ENCODE measurements around the gene CTF1. TPM values are rescaled to one million over a fixed set of nuclear protein-coding genes. Genes with fewer than 3 reads are reported as not detected.

The CTF1 gene
- total RNA-seq, 1 experiment from 2014 or later: 1.4 TPM

DNA sequence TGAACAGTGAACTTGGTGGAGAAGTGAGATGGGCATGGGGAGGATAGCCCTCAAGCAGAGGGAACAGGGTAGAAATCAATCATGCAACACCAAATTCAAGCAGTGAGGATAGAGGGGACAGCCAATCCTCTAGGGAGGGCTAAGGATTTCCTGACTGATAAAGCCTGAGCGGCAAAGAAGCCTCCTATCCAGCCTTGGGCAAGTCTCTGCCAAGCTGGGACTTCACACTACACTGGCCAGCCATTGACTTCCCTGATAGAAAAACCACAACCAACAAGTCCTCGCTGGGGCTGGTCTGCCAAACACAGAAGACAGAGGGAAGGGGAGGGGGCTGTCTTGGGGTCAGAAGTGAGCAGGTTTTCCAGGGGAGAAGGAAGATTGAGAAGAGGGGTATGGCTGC, 24.5 kb downstream of the CTF1 start:
- H3K9ac ChIP-seq (ENCODE audit: low read length): no peak overlapping the region
- H2AFZ ChIP-seq (ENCODE audit: low read depth, low read length, poor library complexity, severe bottlenecking): no peak overlapping the region
- DNase-seq (ENCODE audit: low read depth, low spot score) (no peak), ATAC-seq (no peak)
- H3K9me3 ChIP-seq (ENCODE audit: control insufficient read depth in 1 of 2, insufficient read depth in 1 of 2, low read depth in 1 of 2, low read length in 2 of 2): no peaks in the 10 kb centered on the region
- no peaks in the 10 kb centered on the region for H3K9me2 ChIP-seq (ENCODE audit: insufficient read depth)
- TF ChIP-seq EZH2phosphoT487 (IDR thresholded peaks at IDR 0.05; ENCODE audit: borderline replicate concordance) (no peak), TCF7L2 (IDR thresholded peaks at IDR 0.05; ENCODE audit: borderline replicate concordance, extremely low read depth, insufficient read depth, insufficient read length) (no peak), POLR2AphosphoS5 (IDR thresholded peaks at IDR 0.05; ENCODE audit: low read depth, low read length) (no peak), EZH2 (IDR thresholded peaks at IDR 0.05) (no peak), SIN3A (IDR thresholded peaks at IDR 0.05; ENCODE audit: low read depth) (no peak), CEBPB (IDR thresholded peaks at IDR 0.05; ENCODE audit: low read depth) (no peak), ZNF274 (IDR thresholded peaks at IDR 0.05; ENCODE audit: low read depth, low read length) (no peak), MAX (IDR thresholded peaks at IDR 0.05) (no peak), RAD21 (IDR thresholded peaks at IDR 0.05; ENCODE audit: low read depth) (no peak), FOSL1 (IDR thresholded peaks at IDR 0.05; ENCODE audit: low read depth) (no peak), SP1 (IDR thresholded peaks at IDR 0.05; ENCODE audit: low read depth) (no peak)
- TF ChIP-seq, protein P1, sequence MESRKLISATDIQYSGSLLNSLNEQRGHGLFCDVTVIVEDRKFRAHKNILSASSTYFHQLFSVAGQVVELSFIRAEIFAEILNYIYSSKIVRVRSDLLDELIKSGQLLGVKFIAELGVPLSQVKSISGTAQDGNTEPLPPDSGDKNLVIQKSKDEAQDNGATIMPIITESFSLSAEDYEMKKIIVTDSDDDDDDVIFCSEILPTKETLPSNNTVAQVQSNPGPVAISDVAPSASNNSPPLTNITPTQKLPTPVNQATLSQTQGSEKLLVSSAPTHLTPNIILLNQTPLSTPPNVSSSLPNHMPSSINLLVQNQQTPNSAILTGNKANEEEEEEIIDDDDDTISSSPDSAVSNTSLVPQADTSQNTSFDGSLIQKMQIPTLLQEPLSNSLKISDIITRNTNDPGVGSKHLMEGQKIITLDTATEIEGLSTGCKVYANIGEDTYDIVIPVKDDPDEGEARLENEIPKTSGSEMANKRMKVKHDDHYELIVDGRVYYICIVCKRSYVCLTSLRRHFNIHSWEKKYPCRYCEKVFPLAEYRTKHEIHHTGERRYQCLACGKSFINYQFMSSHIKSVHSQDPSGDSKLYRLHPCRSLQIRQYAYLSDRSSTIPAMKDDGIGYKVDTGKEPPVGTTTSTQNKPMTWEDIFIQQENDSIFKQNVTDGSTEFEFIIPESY (IDR thresholded peaks at IDR 0.05; ENCODE audit: extremely low read depth, insufficient replicate concordance, low read length): no peak
- TF ChIP-seq, protein P2, sequence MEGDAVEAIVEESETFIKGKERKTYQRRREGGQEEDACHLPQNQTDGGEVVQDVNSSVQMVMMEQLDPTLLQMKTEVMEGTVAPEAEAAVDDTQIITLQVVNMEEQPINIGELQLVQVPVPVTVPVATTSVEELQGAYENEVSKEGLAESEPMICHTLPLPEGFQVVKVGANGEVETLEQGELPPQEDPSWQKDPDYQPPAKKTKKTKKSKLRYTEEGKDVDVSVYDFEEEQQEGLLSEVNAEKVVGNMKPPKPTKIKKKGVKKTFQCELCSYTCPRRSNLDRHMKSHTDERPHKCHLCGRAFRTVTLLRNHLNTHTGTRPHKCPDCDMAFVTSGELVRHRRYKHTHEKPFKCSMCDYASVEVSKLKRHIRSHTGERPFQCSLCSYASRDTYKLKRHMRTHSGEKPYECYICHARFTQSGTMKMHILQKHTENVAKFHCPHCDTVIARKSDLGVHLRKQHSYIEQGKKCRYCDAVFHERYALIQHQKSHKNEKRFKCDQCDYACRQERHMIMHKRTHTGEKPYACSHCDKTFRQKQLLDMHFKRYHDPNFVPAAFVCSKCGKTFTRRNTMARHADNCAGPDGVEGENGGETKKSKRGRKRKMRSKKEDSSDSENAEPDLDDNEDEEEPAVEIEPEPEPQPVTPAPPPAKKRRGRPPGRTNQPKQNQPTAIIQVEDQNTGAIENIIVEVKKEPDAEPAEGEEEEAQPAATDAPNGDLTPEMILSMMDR (IDR thresholded peaks at IDR 0.05 in 2 of 3, conservative IDR thresholded peaks at IDR 0.05 in 1 of 3; ENCODE audit: borderline replicate concordance in 1 of 3, insufficient read depth in 1 of 3, low read depth in 2 of 3, low read length in 2 of 3): no peak
- TF ChIP-seq, protein P3, sequence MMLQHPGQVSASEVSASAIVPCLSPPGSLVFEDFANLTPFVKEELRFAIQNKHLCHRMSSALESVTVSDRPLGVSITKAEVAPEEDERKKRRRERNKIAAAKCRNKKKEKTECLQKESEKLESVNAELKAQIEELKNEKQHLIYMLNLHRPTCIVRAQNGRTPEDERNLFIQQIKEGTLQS (IDR thresholded peaks at IDR 0.05): no peak
- peak overlapping the region; percentile 92; the same call in 1 of the 2 replicates for H3K27ac ChIP-seq (ENCODE audit: low read depth, low read length)
- H3K27me3 ChIP-seq (ENCODE audit: insufficient read depth, low read length): no peaks in the 10 kb centered on the region
- H3K36me3 ChIP-seq (ENCODE audit: control insufficient read depth in 1 of 2, insufficient read depth in 2 of 2, low read length in 2 of 2): no peaks in the 10 kb centered on the region
- BruUV-seq (replicated peaks): no TSS peak
- no peak overlapping the region for H3K4me2 ChIP-seq (ENCODE audit: low read length)
- no peaks in the 10 kb centered on the region for H4K20me1 ChIP-seq (ENCODE audit: insufficient read depth)
- CTCF ChIA-PET: no interaction called here
- H3K4me1 ChIP-seq (ENCODE audit: control insufficient read depth in 1 of 2, insufficient read depth in 2 of 2, low read length in 2 of 2): peaks cover 10 to 17% of the 10 kb centered on the region in 2 experiments; a peak in 3 of 4 replicates
- intact Hi-C loops (cut with micrococcal nuclease): loop anchor here (1.0 to 5.0 kb wide), 3 partner anchors 46 to 474 kb away; partner anchors contain the start of gene SEPHS2
- H3K79me2 ChIP-seq (ENCODE audit: insufficient read depth, low read length): peaks cover 10% of the 10 kb centered on the region; the same call in 1 of the 2 replicates
- RAD21 ChIA-PET (ENCODE audit: low non-redundant PET in 1 of 2, low total read pairs in 2 of 2, uncharacterized antibody in 2 of 2, unreplicated experiment in 2 of 2): no interaction called here
- POLR2A ChIA-PET: no interaction called here
- H3K4me3 ChIP-seq (replicated peaks in 1 of 2; ENCODE audit: low read depth in 1 of 2, low read length in 2 of 2): no peak overlapping the region

All from HCT116 (cell line).